ENCODE measurements around the gene PSMD13. TPM values are rescaled to one million over a fixed set of nuclear protein-coding genes. Genes with fewer than 3 reads are reported as not detected.

The PSMD13 gene
- total RNA-seq, 1 donor from 2014 or later: 268 TPM

GRCh38 chr11:297586-298405 lies 61.0 kb downstream of the PSMD13 start:
- no peak for DNase-seq (ENCODE audit: low read depth, low spot score)

GRCh38 chr11:298406-299065 lies 61.8 kb downstream of the PSMD13 start:
- no peak for DNase-seq (ENCODE audit: low read depth, low spot score)

GRCh38 chr11:299081-299891 lies 62.5 kb downstream of the PSMD13 start, which contains the start of gene IFITM5:
Gene IFITM5 (minus strand): TSS chr11:299526. CDS start chr11:299490, 36 bp downstream.
- DNase-seq (ENCODE audit: low read depth, low spot score): no peak

GRCh38 chr11:299951-300735 lies 63.4 kb downstream of the PSMD13 start:
- no peak for DNase-seq (ENCODE audit: low read depth, low spot score)

Other genes with a start within 250 kb of the PSMD13 start
- gene SCGB1C1, start 43.9 kb upstream of the PSMD13 start, total RNA-seq: not detected in 2 replicates
- gene BET1L, start 29.6 kb upstream of the PSMD13 start, total RNA-seq: 13.1 and 13.2 TPM in 2 replicates
- gene RIC8A, start 29.3 kb upstream of the PSMD13 start, total RNA-seq: 186 and 187 TPM in 2 replicates
- gene SIRT3, start 634 bp upstream of the PSMD13 start, total RNA-seq: 5.8 and 9.8 TPM in 2 replicates
- not detected in 2 replicates for gene NLRP6, start 41.4 kb downstream of the PSMD13 start, total RNA-seq
- 12.3 and 13.6 TPM in 2 replicates for gene PGGHG, start 52.1 kb downstream of the PSMD13 start, total RNA-seq
- not detected in 2 replicates for gene IFITM5, start 62.5 kb downstream of the PSMD13 start, total RNA-seq
- 32.9 and 46.6 TPM in 2 replicates for gene IFITM2, start 70.8 kb downstream of the PSMD13 start, total RNA-seq
- gene IFITM1, start 77.1 kb downstream of the PSMD13 start, total RNA-seq: 1.7 and 7.9 TPM in 2 replicates
- 44.4 and 45.8 TPM in 2 replicates for gene IFITM3, start 83.9 kb downstream of the PSMD13 start, total RNA-seq
- 1.5 TPM in 2 replicates for gene B4GALNT4, start 132.5 kb downstream of the PSMD13 start, total RNA-seq
- gene PKP3, start 157.2 kb downstream of the PSMD13 start, total RNA-seq: 0.26 and 0.67 TPM in 2 replicates
- 27.6 and 39.6 TPM in 2 replicates for gene SIGIRR, start 178.0 kb downstream of the PSMD13 start, total RNA-seq
- gene ANO9, start 205.0 kb downstream of the PSMD13 start, total RNA-seq: 0.07 TPM in 1 of 2 replicates, not detected in the other
- gene PTDSS2, start 213.3 kb downstream of the PSMD13 start, total RNA-seq: 32.1 and 39.7 TPM in 2 replicates